CD4-positive, alpha-beta T cell treated with Interleukin-1 beta for 1 hour (primary cell): ENCODE measurements around the gene TRPV3.
"Not testable (repeated sequence)": the region's sequence is repeated elsewhere in the genome, so short reads cannot be mapped to it uniquely, and the experiment has no call there.

Experiments
- DNase-seq, 2 donors: peaks; one replicate each; pipeline ENCODE4 v3.0.0-alpha.2; 2020 to 2022

Gene TRPV3

GRCh38 chr17:3519472-3519871 lies 38.1 kb downstream of the TRPV3 start:
- DNase-seq: not testable (repeated sequence)

- peak; percentile 7 for DNase-seq
Measured at GRCh38 chr17:3514873-3515272, 42.7 kb downstream of the TRPV3 start.

- not testable (repeated sequence) for DNase-seq
Measured at GRCh38 chr17:3514167-3514566, 43.4 kb downstream of the TRPV3 start.

GRCh38 chr17:3513305-3514035 lies 44.1 kb downstream of the TRPV3 start:
- DNase-seq: no peak

- no peak for DNase-seq
Measured at GRCh38 chr17:3512505-3513171, 45.0 kb downstream of the TRPV3 start.

- no peak for DNase-seq
Measured at GRCh38 chr17:3511852-3512504, 45.6 kb downstream of the TRPV3 start.

GRCh38 chr17:3510090-3510489 lies 47.5 kb downstream of the TRPV3 start:
- no peak for DNase-seq

- no peak for DNase-seq
Measured at GRCh38 chr17:3507869-3508268, 49.7 kb downstream of the TRPV3 start.

GRCh38 chr17:3507071-3507470 lies 50.5 kb downstream of the TRPV3 start:
- no peak for DNase-seq

- no peak for DNase-seq
Measured at GRCh38 chr17:3506054-3506453, 51.6 kb downstream of the TRPV3 start.

- DNase-seq: no peak
Measured at GRCh38 chr17:3505008-3505407, 52.6 kb downstream of the TRPV3 start.

GRCh38 chr17:3503285-3503684 lies 54.3 kb downstream of the TRPV3 start:
- DNase-seq: no peak

- no peak for DNase-seq
Measured at GRCh38 chr17:3502466-3502865, 55.1 kb downstream of the TRPV3 start.

- no peak for DNase-seq
Measured at GRCh38 chr17:3501344-3501743, 56.3 kb downstream of the TRPV3 start.

GRCh38 chr17:3497101-3497500 lies 60.5 kb downstream of the TRPV3 start:
- DNase-seq: no peak

- no peak for DNase-seq
Measured at GRCh38 chr17:3485481-3486068, 72.0 kb downstream of the TRPV3 start.

GRCh38 chr17:3482852-3483251 lies 74.8 kb downstream of the TRPV3 start:
- DNase-seq: no peak

GRCh38 chr17:3479988-3480387 lies 77.6 kb downstream of the TRPV3 start:
- DNase-seq: no peak

GRCh38 chr17:3475812-3476610 lies 81.6 kb downstream of the TRPV3 start, which contains the start of gene ASPA:
Gene ASPA (plus strand): TSS chr17:3475997. CDS start chr17:3476160, 163 bp downstream.
- no peak for DNase-seq

GRCh38 chr17:3475251-3475685 lies 82.3 kb downstream of the TRPV3 start:
- DNase-seq: no peak

- no peak for DNase-seq
Measured at GRCh38 chr17:3474212-3474611, 83.4 kb downstream of the TRPV3 start.

- no peak for DNase-seq
Measured at GRCh38 chr17:3472137-3472536, 85.5 kb downstream of the TRPV3 start.

- no peak for DNase-seq
Measured at GRCh38 chr17:3471599-3471998, 86.0 kb downstream of the TRPV3 start, which contains the start of gene SPATA22. Gene SPATA22 (minus strand): TSS chr17:3471819. CDS start chr17:3469325, 2,494 bp downstream.
